OCI-M2 (cell line): ENCODE measurements around the gene KLRF2.

ENCODE experiments used
- DNase-seq: peaks from one replicate; lab custom pipeline; 2025; ENCODE audit not compliant: unreplicated experiment; lab: John Stamatoyannopoulos, UW

KLRF2 gene

DNA sequence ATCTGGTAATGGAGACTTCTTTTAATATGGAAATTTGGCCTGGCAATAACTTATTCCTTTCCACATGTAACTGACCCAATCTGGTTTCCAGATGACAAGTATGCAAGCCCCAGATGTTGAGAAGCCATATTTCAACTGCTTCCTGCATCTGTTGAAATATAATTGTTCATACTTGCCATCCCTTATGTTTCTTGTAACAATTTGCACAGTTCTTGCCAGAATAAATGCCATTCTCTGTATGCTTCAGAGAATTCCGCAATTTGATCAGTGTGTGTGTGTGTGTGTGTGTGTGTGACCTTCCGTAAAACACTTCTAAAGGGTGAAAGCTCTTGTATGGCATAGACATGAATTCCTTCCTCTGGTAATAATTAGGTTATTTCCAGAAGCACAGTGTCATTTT, 52.7 kb downstream of the KLRF2 start:
- no peak for DNase-seq

DNA sequence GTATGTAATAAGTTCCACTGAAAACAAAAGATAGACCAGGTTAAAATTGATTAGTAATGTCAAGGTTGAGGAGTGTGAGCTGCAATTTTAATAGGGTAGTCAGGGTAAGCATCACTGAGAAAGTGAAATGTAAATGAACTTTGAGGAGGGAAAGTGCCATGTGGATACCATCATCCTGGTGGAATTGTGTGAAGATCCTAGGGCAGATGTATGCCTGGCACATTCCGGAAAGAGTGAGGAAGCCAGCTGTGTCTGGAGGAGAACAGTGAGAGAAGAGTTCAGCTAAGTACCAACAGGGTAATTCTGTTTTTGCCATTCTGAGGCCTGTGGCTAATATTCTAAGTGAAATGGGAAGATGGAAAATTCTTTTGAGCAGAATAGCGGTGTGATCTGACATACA, 53.7 kb downstream of the KLRF2 start:
- DNase-seq: no peak

DNA sequence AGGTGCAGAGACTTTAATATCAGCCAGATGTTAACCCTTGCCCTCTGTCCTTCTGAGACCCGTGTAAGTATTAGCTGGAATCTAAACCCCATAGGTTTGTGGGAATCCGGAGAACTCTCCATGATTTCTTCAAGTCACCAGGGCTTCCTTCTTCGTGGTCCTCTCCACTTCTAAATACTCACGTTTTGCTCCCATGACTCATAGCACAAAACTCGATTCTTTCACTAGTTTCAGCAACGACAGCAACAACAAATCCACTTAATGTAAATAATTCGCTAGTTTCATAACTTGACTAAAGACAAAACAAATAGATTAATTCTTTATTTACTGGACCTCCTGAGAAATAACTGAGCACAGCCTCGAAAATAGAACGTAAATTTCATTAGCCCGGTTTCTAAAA, 55.3 kb downstream of the KLRF2 start:
- DNase-seq: no peak

DNA sequence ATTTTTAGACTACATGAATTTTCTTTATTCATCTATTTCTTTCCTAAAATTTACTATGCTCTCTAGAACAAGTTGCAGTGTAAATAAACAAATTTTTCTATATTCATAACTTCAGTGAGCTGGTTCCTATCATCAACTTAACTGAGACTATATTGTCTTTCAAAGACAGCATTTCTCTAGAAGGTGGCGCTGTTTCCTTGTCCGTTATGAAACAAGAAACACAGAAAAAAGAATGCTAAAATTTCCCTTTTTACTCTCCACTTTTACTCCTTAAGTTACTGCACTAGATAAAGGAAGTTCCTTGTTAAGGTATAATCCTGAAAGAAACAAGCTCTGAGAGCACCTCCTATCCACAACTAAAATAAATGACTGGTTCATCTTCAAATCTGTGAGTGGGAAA, 59.1 kb downstream of the KLRF2 start:
- DNase-seq: no peak

DNA sequence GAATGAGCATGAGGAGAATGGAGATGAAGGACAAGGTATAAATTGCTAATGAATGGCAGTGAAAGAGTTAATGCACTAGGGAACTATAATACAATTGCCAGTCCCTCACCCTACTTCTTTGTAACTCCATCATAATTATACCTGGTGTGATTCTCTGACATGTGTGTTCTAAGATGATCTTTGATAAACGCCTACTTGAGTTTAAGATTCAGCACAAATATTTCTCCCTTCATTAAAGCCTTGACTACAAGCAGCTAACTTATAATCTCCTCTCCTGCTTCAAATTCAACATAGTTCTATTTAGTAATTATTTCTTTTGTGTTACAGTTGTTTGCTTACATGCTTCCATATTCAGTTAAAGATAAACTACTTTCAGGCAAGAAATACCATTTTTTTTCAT, 60.5 kb downstream of the KLRF2 start:
- DNase-seq: no peak

DNA sequence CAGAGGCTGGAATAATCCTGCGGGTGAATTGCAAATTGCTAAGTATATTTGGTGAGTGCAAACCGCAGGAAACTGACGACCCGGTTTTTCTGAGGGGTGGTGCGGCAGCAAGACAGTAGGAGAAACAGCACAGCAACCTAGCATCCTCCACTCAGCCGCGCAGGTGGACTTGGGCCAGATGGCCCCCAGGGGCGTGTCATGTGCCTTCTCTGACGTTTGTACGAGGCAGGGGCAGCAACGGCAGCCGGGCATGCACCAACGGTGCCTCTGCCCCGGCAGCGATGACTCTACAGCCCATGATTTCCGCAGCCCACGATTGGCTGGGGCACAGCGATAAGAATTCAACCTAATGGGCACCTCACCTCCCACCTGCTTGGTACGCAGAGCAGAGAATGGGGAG, 62.0 kb downstream of the KLRF2 start:
- no peak for DNase-seq

DNA sequence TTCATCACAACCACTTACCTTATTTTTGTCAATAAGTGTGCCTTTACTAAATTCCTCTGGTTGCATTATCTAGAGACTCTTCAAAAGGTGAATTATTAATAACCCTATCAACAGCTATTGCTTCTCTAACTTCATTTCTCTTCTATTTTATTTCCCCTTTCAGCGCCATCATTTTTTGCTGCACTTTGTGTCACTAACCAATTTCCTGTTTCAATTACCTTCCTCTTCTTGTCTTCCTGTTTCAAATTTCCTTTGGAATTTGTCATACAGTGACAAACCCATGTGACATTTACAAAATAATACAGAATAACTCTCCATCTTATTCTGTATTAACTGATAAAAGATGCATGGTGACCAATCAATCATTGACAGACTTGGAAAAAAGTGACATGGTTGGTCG, 63.1 kb downstream of the KLRF2 start:
- no peak for DNase-seq
